Measurements from ENCODE around the gene ARMC9. TPM values are rescaled to one million over a fixed set of nuclear protein-coding genes. Genes with fewer than 3 reads are reported as not detected.
A peak's percentile ranks its signal among the peaks of the same experiment; 100 is the strongest.

ARMC9 gene
- total RNA-seq, 1 donor from 2014 or later: 35.2 TPM

GRCh38 chr2:231388725-231389346 is 190.4 kb downstream of the ARMC9 start:
- no peak for DNase-seq (ENCODE audit: extremely low spot score, unreplicated experiment)
- H3K36me3 Mint-ChIP-seq: peaks cover 4% of the 10 kb centered on the region
- peaks cover 10% of the 10 kb centered on the region for H3K4me1 Mint-ChIP-seq (ENCODE audit: unreplicated experiment)
- peaks cover 8% of the 10 kb centered on the region for H3K9me3 Mint-ChIP-seq
- H3K4me3 Mint-ChIP-seq: no peak overlapping the region
- no peak for TF ChIP-seq CTCF (conservative IDR thresholded peaks at IDR 0.05)
- no peak overlapping the region for H3K27ac Mint-ChIP-seq
- peaks cover 4% of the 10 kb centered on the region for H3K27me3 Mint-ChIP-seq

GRCh38 chr2:231390667-231391066 is 192.2 kb downstream of the ARMC9 start:
- no peak overlapping the region for H3K27ac Mint-ChIP-seq
- DNase-seq (ENCODE audit: extremely low spot score, unreplicated experiment): no peak
- peaks cover 16% of the 10 kb centered on the region for H3K4me1 Mint-ChIP-seq (ENCODE audit: unreplicated experiment)
- no peaks in the 10 kb centered on the region for H3K9me3 Mint-ChIP-seq
- H3K27me3 Mint-ChIP-seq: peaks cover 14% of the 10 kb centered on the region
- H3K36me3 Mint-ChIP-seq: no peaks in the 10 kb centered on the region
- no peak overlapping the region for H3K4me3 Mint-ChIP-seq
- no peak for TF ChIP-seq CTCF (conservative IDR thresholded peaks at IDR 0.05)

- H3K9me3 Mint-ChIP-seq: no peaks in the 10 kb centered on the region
- no peak overlapping the region for H3K27ac Mint-ChIP-seq
- no peak overlapping the region for H3K4me3 Mint-ChIP-seq
- DNase-seq (ENCODE audit: extremely low spot score, unreplicated experiment): no peak
- no peak for TF ChIP-seq CTCF (conservative IDR thresholded peaks at IDR 0.05)
- no peaks in the 10 kb centered on the region for H3K36me3 Mint-ChIP-seq
- peaks cover 16% of the 10 kb centered on the region for H3K4me1 Mint-ChIP-seq (ENCODE audit: unreplicated experiment)
- H3K27me3 Mint-ChIP-seq: peaks cover 22% of the 10 kb centered on the region
These were observed 193.6 kb downstream of the ARMC9 start for GRCh38 chr2:231391981-231392380.

- H3K9me3 Mint-ChIP-seq: no peaks in the 10 kb centered on the region
- TF ChIP-seq CTCF (conservative IDR thresholded peaks at IDR 0.05): no peak
- H3K4me3 Mint-ChIP-seq: no peak overlapping the region
- DNase-seq (ENCODE audit: extremely low spot score, unreplicated experiment): no peak
- H3K27ac Mint-ChIP-seq: no peak overlapping the region
- H3K4me1 Mint-ChIP-seq (ENCODE audit: unreplicated experiment): peaks cover 16% of the 10 kb centered on the region
- no peaks in the 10 kb centered on the region for H3K36me3 Mint-ChIP-seq
- peaks cover 24% of the 10 kb centered on the region for H3K27me3 Mint-ChIP-seq
These were observed 194.2 kb downstream of the ARMC9 start for GRCh38 chr2:231392431-231393148.

- H3K36me3 Mint-ChIP-seq: no peaks in the 10 kb centered on the region
- H3K9me3 Mint-ChIP-seq: no peaks in the 10 kb centered on the region
- H3K27ac Mint-ChIP-seq: no peak overlapping the region
- no peak for DNase-seq (ENCODE audit: extremely low spot score, unreplicated experiment)
- peak; percentile 26 for TF ChIP-seq CTCF (conservative IDR thresholded peaks at IDR 0.05)
- peaks cover 16% of the 10 kb centered on the region for H3K4me1 Mint-ChIP-seq (ENCODE audit: unreplicated experiment)
- H3K27me3 Mint-ChIP-seq: peaks cover 24% of the 10 kb centered on the region
- H3K4me3 Mint-ChIP-seq: no peak overlapping the region
These were observed 195.0 kb downstream of the ARMC9 start for GRCh38 chr2:231393149-231394131.
